ENCODE measurements around the gene SLAMF9. TPM values are rescaled to one million over a fixed set of nuclear protein-coding genes. Genes with fewer than 3 reads are reported as not detected.

Gene SLAMF9
- total and polyA plus RNA-seq, 2 donors (not counting 3 experiments of a cell fraction or from before 2014, with no cell fraction given): not detected

GRCh38 chr1:159943278-159943640 is 10.8 kb downstream of the SLAMF9 start:
- BruUV-seq (replicated peaks): no TSS peak
- dilution Hi-C loops (cut with MboI; ENCODE audit: extremely low pct_ligation_motif_present, low sequenced_read_pairs) (no loop called here), intact Hi-C loops (cut with micrococcal nuclease) (no loop called here)
- H3K79me2 ChIP-seq (ENCODE audit: control insufficient read depth, insufficient read depth, low read length): no peaks in the 10 kb centered on the region
- H4K20me1 ChIP-seq (replicated peaks; ENCODE audit: control insufficient read depth, extremely low read depth, insufficient read depth, low read length): no peaks in the 10 kb centered on the region
- H3K36me3 ChIP-seq (ENCODE audit: control insufficient read depth in 2 of 2, extremely low read depth in 1 of 2, insufficient read depth in 2 of 2, low read length in 2 of 2): no peaks in the 10 kb centered on the region
- H2AFZ ChIP-seq (ENCODE audit: low read depth, low read length): no peak overlapping the region
- H3K9me1 ChIP-seq (replicated peaks; ENCODE audit: control insufficient read depth, extremely low read depth, insufficient read depth, low read length): no peaks in the 10 kb centered on the region
- CTCF ChIA-PET: interaction anchor here (1.7 to 13.3 kb wide), 2 partner anchors 62 to 144 kb away, joined by 7 to 169 read pairs; no protein-coding TSS in a partner anchor
- H3K4me3 ChIP-seq (replicated peaks in 1 of 3; ENCODE audit: insufficient read depth in 1 of 3, low read depth in 1 of 3, low read length in 3 of 3): no peak overlapping the region
- H3K27me3 ChIP-seq (ENCODE audit: control insufficient read depth in 2 of 2, insufficient read depth in 2 of 2, low read length in 2 of 2): peaks cover 23 to 32% of the 10 kb centered on the region in 2 experiments
- FAIRE-seq: no peak
- no peak overlapping the region for H3K4me2 ChIP-seq (ENCODE audit: insufficient read depth, low read length)
- H3K27ac ChIP-seq (ENCODE audit: insufficient read depth, low read depth, low read length): no peak overlapping the region
- TF ChIP-seq GATA2 (IDR thresholded peaks at IDR 0.05; ENCODE audit: insufficient read depth, insufficient read length, low read depth, low read length): no peak
- no peak for TF ChIP-seq CTCF (IDR thresholded peaks at IDR 0.05; ENCODE audit: extremely low read depth in 1 of 2, insufficient read depth in 1 of 2, low read depth in 1 of 2, low read length in 2 of 2)
- no peak for TF ChIP-seq EZH2 (IDR thresholded peaks at IDR 0.05; ENCODE audit: borderline replicate concordance, low read depth, low read length, severe bottlenecking)
- TF ChIP-seq JUN (IDR thresholded peaks at IDR 0.05; ENCODE audit: borderline replicate concordance, insufficient read depth, insufficient read length, low read depth): no peak
- TF ChIP-seq POLR2A (IDR thresholded peaks at IDR 0.05; ENCODE audit: low read depth, low read length): no peak
- no peak for TF ChIP-seq FOS (IDR thresholded peaks at IDR 0.05; ENCODE audit: borderline replicate concordance, insufficient read depth, low read length)
- no peak for TF ChIP-seq MYC (IDR thresholded peaks at IDR 0.05; ENCODE audit: low read depth, low read length)
- no peak for TF ChIP-seq POLR2AphosphoS5 (IDR thresholded peaks at IDR 0.05; ENCODE audit: insufficient read depth, low read depth, low read length)
- no peak for TF ChIP-seq MAX (IDR thresholded peaks at IDR 0.05; ENCODE audit: insufficient read depth, insufficient read length)
- H3K9ac ChIP-seq (replicated peaks; ENCODE audit: extremely low read depth, insufficient read depth, low read length): no peak overlapping the region
- H3K9me3 ChIP-seq (replicated peaks; ENCODE audit: control insufficient read depth, insufficient read depth, low read length): no peaks in the 10 kb centered on the region
- no peak for DNase-seq (ENCODE audit: low read depth, low spot score)
- H3K4me1 ChIP-seq (ENCODE audit: control insufficient read depth, extremely low read depth, insufficient read depth, low read length): peaks cover 5% of the 10 kb centered on the region
- POLR2A ChIA-PET: no interaction called here

Data from endothelial cell of umbilical vein (primary cell).